ENCODE measurements around the gene TDRD15.
"Not testable (repeated sequence)": the region's sequence is repeated elsewhere in the genome, so short reads cannot be mapped to it uniquely, and the experiment has no call there.

The TDRD15 gene

GRCh38 chr2:21123473-21124393 is at the start of gene TDRD15:
TSS of gene TDRD15 (plus strand) at chr2:21123968. CDS start at chr2:21137468, 13,500 bp downstream.
- DNase-seq (ENCODE audit: extremely low read depth in 1 of 2, low read depth in 1 of 2) = no peak

- no peak for DNase-seq (ENCODE audit: extremely low read depth in 1 of 2, low read depth in 1 of 2)
These were observed 45.5 kb upstream of the TDRD15 start for GRCh38 chr2:21078296-21078695.

- no peak for DNase-seq (ENCODE audit: extremely low read depth in 1 of 2, low read depth in 1 of 2)
These were observed 40.3 kb upstream of the TDRD15 start for GRCh38 chr2:21083482-21083881.

DNA sequence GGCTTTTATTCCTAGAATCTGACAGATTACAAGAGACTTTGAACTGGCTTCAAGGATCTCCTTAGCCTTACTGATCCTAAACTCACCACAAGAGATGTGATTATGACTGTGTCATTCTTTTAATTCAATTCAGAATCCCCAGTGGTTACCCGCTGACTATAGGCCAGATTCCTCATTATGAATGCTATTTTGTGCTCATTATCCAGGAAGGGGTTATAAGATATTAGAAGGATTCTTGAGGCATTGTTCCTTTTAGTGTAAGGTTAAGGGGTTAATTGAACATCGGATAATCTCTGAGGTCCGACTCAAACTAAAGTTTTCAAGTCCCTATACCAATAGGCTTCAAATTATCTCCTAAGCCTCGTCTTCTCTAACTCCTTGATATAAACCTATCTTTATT is 39.4 kb upstream of the TDRD15 start:
- DNase-seq (ENCODE audit: extremely low read depth in 1 of 2, low read depth in 1 of 2) = no peak

DNA sequence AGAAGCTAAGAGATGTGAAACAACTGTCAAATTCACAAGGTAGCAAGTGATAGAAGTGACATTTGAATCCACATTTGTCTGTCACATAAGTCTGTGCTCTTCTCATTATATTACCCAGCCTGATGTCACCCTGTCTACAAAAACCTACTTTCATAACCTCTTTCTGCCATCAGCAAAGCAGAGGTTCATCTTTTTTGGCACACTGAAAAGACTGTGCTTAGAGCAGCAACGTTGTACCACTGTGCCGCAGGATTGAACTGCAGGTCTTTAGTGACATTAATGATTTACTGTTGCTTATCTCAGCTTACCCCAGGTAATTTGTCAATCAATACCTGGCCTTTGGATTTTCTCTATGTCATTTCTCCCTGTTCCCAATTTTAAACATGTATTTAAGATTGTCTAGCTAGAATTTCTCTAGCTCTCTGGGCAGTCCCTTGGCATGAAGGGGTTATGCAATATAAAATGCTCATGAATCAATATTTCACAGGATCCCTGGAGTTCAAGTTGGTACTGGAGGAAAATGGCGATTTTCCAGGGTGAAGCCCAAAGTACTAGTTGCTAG is 31.4 kb upstream of the TDRD15 start:
- DNase-seq (ENCODE audit: extremely low read depth in 1 of 2, low read depth in 1 of 2) = no peak

- no peak for DNase-seq (ENCODE audit: extremely low read depth in 1 of 2, low read depth in 1 of 2)
These were observed 28.6 kb upstream of the TDRD15 start for GRCh38 chr2:21095178-21095577.

DNA sequence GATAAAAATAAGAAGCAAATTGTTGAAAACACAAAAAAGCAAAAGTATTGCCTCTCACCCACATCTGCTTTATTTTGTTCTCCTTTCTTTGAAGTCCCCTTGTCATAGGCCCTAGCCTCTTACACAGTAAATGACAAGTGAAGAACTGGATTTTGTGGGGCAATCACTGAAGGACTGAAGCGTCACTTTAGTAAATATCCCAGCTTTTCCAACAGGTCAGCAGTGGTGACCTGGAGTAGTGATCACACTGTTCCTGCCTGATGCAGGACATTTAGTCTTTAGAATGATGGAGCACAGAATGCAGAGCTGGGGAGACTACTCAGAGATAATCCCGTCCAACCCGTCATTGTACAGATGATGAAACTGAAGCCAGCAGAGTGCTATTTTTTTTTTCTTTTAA is 28.1 kb upstream of the TDRD15 start:
- DNase-seq (ENCODE audit: extremely low read depth in 1 of 2, low read depth in 1 of 2) = no peak

- DNase-seq (ENCODE audit: extremely low read depth in 1 of 2, low read depth in 1 of 2) = no peak
These were observed 27.3 kb upstream of the TDRD15 start for GRCh38 chr2:21096458-21096857.

DNA sequence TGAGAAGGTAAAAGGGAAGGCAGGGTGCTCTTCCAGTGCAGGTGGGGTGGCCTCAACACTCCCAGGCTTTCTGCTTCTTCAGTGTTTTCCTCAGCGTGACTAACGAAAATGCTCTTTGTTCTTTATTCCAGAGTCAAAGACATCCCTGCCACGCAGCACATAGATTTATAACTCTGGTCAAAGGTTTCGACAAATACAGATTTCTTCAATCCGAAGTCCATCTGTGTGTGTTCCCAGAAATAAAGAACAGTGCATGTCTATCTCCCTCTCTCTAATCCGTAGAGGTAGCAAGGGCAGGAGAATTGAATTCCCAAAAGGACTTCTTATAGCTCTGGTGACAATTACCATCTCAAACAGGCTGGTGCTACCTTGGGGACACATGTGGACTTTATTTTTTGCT is 26.4 kb upstream of the TDRD15 start:
- DNase-seq (ENCODE audit: extremely low read depth in 1 of 2, low read depth in 1 of 2) = no peak

DNA sequence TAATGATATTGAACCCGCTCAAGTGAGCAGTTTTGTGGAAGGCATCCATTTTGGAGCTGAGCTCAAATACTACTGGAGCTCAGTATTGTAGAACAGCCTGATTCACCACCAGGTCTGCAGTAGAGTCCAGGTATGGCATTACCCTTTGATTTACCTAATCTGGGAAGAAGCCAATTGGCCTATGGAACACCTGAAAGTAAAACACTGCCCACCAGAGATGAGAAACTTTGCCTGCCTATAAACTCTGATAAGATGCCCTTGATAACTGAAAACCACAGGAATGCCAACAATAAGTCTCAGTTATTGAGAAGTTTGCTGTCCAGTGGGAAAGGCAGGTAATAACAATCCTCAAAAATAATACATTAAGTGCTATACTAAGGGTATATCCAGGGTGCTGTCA is 25.5 kb upstream of the TDRD15 start:
- no peak for DNase-seq (ENCODE audit: extremely low read depth in 1 of 2, low read depth in 1 of 2)

GRCh38 chr2:21099281-21099907 is 24.4 kb upstream of the TDRD15 start:
- no peak for DNase-seq (ENCODE audit: extremely low read depth in 1 of 2, low read depth in 1 of 2)

DNA sequence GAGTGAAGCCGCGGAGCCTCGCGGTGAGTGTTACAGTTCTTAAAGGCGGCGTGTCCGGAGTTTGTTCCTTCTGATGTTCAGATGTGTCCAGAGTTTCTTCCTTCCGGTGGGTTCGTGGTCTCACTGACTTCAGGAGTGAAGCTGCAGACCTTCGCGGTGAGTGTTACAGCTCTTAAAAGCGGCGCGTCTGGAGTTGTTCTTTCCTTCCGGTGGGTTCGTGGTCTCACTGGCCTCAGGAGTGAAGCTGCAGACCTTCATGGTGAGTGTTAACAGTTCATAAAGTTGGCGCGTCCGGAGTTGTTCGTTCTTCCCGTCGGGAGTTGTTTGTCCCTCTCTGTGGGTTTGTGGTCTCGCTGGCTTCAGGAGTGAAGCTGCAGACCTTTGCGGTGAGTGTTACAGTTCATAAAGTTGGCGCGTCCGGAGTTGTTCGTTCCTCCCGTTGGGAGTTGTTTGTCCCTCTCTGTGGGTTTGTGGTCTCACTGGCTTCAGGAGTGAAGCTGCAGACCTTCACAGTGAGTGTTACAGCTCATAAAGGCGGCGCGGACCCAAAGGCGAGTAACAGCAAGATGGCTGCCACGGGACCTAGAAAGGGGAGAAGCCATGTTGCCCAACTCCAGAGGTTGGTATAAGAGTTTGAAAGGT is 22.1 kb upstream of the TDRD15 start:
- not testable (repeated sequence) for DNase-seq (ENCODE audit: extremely low read depth in 1 of 2, low read depth in 1 of 2)

DNA sequence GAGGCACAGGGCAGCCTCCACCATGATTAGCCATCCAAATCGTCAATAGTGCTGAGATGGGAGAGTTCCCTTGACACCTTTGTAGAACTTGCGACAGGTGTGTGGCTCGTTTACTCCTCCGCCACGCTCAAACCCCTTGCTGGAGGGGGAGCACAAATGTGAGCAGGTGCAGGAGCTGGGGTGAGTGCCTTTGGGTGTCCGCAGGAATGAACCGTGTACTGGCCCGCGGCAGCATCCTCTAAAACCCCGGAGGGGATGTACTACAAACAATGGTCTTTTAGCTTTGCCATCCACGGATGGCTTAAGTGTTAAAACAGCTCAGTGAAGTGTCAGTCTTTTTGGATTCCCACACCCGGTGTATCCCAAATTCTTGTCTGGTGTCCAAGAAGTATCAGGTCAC is 21.4 kb upstream of the TDRD15 start:
- no peak for DNase-seq (ENCODE audit: extremely low read depth in 1 of 2, low read depth in 1 of 2)

DNA sequence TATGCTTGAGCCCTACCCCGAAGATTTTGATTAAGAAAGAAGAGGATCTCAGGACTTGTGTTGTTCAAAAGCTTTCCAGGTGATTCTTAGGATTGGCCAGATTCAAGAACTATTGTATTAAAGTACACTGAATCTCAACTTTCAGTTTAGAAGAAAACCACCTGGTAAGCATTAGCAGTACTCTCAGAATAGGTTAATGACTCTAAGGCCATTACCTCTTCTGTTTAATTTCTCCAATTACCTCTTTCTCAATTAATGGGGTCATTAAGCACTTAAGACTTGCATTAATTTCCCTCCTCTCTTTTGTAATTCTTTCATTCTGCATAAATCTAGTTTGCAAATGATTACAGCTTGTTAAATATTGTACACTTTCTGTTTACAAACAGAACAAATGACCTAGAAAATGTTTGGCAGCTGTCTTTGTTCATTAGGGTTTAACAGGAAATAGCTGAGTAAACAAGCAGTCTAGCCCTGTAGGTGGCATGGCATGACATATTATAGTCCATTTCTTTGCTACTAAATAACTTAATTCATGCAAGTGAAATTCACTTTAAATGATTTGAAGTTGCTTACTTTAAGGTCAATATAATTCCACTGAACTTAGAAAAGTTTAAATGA is 20.4 kb upstream of the TDRD15 start:
- DNase-seq (ENCODE audit: extremely low read depth in 1 of 2, low read depth in 1 of 2) = no peak

DNA sequence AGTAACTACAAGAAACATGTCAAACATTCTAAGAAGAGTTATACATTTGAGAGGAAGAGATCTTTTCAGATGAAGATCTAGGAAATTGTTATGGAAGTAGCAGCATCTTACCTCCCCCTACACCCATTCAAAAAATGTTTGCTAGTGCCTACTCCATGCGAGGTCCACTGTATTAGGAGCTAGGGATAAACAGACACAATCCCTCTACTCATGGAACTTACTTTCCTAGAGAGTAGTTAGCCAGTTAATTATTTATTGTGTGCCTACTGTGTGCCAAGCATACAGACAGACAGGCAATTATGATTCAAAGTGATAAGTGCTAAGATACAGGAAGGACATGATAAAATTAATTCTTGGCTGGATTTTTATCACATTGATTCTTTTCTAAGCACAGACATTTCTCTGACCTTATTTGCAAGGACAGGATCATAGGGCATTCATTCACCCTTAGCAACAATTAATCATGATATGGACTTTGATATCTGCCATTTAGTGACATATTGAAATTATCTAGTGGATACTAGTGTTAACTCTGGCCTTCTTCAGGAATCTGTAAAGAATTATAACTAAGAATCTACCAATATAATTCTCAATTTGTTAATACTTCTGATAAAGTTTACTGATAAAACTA is 19.6 kb upstream of the TDRD15 start:
- no peak for DNase-seq (ENCODE audit: extremely low read depth in 1 of 2, low read depth in 1 of 2)

- no peak for DNase-seq (ENCODE audit: extremely low read depth in 1 of 2, low read depth in 1 of 2)
These were observed 12.8 kb upstream of the TDRD15 start for GRCh38 chr2:21111012-21111411.

DNA sequence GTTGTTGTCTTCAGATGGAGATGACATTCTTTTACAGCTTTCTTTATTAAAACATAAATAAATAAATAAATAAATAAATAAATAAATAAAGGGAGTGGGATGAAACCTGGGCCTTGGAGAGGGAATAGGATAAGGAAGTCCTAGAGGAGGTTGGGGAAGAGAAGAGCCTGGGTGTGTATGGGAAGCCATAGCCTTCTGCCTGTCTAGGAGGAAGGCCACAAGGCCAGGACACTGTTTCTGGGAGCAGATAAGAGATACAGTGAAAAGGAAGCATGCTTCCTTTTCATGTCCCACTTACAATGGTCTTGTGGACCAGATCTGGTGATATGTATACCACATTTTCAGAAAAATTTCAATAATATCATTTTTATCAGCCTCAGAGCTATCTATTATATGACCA is 6.1 kb upstream of the TDRD15 start:
- no peak for DNase-seq (ENCODE audit: extremely low read depth in 1 of 2, low read depth in 1 of 2)

DNA sequence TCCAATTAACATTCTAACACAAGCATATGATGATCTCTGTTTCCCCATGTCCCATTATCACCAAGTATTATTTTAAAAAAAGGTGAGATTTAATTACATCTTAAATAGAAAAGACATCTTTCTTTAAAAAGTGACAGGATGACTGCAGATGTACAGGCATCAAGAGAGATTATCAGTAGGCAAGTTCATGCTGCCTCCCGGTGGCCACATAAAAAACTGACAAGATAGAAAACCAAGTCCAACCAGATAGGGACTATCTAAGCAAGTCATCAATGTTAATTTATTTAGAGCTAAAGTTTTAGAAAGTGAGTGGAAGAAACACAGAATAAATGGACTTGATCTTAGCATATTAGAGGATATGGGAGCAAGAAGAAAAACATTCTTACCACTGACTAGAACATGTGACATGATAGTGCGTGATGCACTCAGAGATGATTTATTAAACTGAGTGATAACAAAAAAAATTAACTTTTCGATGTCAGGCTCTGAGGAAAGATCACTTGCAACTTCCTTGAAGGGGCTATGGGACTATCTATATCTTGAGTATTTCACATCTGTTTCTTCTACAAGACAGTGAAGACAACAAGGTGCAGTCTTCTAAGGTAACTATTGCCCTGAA is 5.4 kb upstream of the TDRD15 start:
- no peak for DNase-seq (ENCODE audit: extremely low read depth in 1 of 2, low read depth in 1 of 2)

- DNase-seq (ENCODE audit: extremely low read depth in 1 of 2, low read depth in 1 of 2) = no peak
These were observed 8.1 kb downstream of the TDRD15 start for GRCh38 chr2:21131861-21132260.

- no peak for DNase-seq (ENCODE audit: extremely low read depth in 1 of 2, low read depth in 1 of 2)
These were observed 11.8 kb downstream of the TDRD15 start for GRCh38 chr2:21135585-21135984.
